GM21515 (cell line): Measurements from ENCODE around the gene AACS.
"Not testable (repeated sequence)": the region's sequence is repeated elsewhere in the genome, so short reads cannot be mapped to it uniquely, and the experiment has no call there.

ENCODE experiments used
- ATAC-seq: cut with Tn5 transposase; IDR thresholded peaks from one replicate; pipeline ENCODE4 v1.9.1; 2021; ENCODE audit not compliant: unreplicated experiment

The AACS gene

GRCh38 chr12:125056306-125056705 is 8.9 kb upstream of the AACS start:
- ATAC-seq = no peak

GRCh38 chr12:125057708-125058107 is 7.5 kb upstream of the AACS start:
- no peak for ATAC-seq

GRCh38 chr12:125061229-125061628 is 4.0 kb upstream of the AACS start:
- ATAC-seq = no peak

DNA sequence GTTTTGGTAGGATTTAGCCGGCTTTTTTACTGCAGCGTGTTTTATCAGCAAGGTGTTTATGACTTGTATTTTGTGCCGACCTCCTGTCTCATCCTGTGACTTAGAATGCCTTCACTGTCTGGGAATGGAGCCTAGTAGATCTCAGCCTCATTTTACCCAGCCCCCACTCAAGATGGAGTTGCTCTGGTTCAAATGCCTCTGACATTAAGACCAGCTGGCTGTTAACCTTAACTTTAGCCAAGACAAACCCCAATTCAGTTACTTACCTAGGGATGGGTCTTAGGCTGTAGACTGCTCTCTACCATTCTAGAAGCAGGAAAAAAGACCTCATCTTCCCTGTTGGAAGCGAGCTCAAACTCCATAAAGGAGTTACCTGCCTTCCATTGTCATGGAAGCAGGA is 1.7 kb upstream of the AACS start:
- not testable (repeated sequence) for ATAC-seq

- ATAC-seq = no peak
Measured at GRCh38 chr12:125064492-125064891, 743 bp upstream of the AACS start.

- no peak for ATAC-seq
Measured at GRCh38 chr12:125065919-125066570, 810 bp downstream of the AACS start.

- no peak for ATAC-seq
Measured at GRCh38 chr12:125068391-125068790, 3.2 kb downstream of the AACS start.

GRCh38 chr12:125069616-125070015 is 4.4 kb downstream of the AACS start:
- ATAC-seq = no peak

DNA sequence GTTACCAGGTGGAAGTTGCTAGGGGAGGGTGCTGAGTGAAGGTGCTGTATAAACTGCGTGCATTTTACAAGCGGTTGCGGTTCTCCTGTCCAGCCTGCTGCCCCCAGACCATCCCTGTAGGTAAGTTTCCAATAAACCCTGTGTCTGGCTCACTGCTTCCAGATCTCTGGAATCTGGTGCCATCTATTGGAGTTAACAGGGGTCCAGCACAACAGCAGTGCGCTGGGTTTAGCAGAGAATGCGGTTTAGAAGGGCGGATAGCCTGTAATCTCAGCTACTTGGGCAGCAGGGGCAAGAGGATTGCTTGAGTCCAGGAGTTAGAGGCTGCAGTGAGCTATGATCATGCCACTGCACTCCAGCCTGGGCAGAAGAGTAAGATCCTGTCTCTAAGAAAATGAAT is 4.9 kb downstream of the AACS start:
- no peak for ATAC-seq

GRCh38 chr12:125070661-125071390 is 5.6 kb downstream of the AACS start:
- ATAC-seq = no peak

DNA sequence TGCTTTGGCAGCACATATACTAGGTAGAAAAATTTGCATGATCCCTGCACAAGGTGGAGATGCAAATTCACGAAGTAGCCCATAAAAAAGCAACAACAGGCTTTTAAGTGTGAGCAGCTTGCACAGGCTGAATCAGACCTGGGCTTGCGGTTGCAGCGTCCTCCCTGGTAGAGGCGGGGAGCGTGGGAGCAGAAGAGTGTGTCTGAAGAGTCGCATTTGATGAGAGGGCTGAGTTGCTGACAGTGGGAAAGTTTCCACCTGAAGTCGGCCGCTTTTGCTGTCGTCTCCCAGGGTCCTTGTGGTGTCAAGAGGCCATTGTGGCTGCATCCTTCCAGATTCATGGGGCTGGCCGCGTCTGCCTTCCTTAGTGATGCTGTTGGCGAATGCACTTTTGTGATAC is 6.2 kb downstream of the AACS start:
- no peak for ATAC-seq

- no peak for ATAC-seq
Measured at GRCh38 chr12:125072496-125072895, 7.3 kb downstream of the AACS start.

DNA sequence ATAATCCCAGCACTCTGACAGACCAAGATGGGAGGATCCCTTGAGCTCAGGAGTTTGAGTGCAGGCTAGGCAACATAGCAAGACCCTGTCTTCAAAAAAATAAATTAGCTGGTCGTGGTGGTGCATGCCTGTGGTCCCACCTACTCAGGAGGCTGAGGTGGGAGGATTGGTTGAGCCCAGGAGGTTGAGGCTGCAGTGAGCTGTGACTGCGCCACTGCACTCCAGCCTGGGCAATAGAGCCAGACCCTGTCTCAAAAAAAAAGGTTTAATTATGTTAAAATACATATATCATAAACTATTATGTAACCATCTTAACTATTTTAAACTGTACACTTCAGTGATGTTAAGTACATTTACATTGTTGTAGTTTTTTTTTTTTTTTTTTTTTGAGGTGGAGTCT is 9.1 kb downstream of the AACS start:
- not testable (repeated sequence) for ATAC-seq

- ATAC-seq = no peak
Measured at GRCh38 chr12:125076103-125076502, 10.9 kb downstream of the AACS start.

DNA sequence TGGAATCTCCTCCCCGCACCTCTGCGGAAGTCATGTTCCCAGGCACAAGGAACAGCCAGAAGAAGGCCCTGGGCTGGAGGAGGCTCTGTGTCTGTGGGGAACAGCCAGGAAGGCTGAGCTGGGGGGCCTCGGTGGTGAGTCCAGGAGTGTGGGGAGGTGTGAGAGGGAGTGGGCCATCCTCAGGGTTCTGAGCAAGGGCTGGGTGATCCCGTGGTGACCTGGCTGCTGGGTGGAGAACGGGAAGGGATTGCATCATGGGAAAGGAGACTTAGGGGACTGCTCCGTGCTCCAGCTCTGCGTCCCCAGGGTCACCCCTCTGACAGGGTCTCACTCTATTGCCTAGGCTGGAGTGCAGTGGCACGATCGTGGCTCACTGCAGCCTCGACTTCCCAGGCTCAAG is 13.8 kb downstream of the AACS start:
- ATAC-seq = no peak

GRCh38 chr12:125079648-125080645 is 14.7 kb downstream of the AACS start:
- ATAC-seq = no peak

DNA sequence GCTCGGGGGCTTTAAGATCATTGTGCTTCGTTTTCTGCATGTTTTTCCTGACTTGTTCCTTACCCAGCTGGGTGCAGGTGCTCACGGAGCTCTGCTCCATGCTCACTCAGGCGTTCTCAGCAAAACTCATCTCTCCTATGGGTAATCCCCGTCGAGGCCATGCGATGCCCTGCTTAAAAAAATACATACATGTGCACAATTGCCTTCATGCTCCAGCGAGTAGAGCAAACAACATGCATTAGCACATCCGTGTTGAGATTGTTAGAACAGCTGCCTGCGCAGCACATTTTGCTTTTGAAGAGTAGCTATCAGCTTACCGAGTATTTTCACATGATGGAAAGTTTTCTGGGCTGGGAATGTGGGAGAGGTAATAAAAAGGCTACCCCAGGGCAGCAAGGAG is 16.2 kb downstream of the AACS start:
- ATAC-seq = no peak

DNA sequence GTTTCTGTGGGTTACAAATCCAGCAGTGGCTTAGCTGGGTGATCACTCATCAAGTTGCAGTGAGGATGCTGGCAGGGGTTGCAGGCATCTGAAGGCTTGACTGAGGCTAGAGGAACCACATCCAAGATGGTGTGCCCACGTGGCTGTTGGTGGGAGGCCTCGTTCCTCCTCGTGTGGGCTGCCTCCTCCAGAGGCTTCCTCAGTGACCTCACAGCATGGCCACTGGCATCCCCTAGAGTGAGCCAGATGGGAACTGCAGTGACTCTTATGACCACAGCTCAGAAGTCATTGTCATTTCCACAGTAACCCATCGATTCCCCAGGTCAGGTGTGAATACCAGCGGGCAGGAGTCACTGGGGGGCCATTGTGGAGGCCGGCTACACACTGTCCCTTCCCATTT is 17.8 kb downstream of the AACS start:
- no peak for ATAC-seq

DNA sequence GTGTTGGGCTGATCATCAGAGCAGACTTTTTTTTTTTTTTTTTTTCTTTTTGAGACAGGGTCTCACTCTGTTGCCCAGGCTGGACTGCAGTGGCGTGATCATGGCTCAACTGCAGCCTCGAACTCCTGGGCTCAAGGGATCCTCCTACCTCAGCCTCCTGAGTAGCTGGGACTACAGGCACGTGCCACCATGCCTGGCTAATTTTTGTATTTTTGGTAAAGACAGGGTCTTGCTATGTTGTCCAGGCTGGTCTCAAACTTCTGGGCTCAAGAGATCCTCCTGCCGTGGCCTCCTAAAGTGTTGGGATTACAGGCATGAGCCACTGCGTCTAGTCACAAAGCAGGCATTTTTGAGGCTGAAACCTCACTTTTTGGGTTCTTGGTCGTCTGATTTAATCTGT is 23.0 kb downstream of the AACS start:
- ATAC-seq = not testable (repeated sequence)

GRCh38 chr12:125089083-125089482 is 23.8 kb downstream of the AACS start:
- ATAC-seq = no peak

DNA sequence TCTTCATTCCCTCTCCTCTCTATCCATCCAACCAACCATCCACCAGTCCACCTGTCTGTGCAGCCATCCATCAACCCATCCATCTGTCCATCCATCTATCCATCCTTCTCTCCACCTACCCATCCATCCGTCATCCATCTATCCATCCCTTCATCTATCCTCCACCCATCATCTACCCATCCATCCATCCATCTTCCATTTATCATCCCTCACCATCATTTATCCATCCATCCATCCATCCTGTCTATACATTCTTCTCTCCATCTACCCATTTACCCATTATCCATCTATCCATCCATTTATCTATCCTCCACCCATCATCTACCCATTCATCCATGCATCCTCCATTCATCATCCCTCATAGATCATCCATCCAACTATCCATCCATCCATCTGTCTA is 24.4 kb downstream of the AACS start:
- ATAC-seq = no peak

DNA sequence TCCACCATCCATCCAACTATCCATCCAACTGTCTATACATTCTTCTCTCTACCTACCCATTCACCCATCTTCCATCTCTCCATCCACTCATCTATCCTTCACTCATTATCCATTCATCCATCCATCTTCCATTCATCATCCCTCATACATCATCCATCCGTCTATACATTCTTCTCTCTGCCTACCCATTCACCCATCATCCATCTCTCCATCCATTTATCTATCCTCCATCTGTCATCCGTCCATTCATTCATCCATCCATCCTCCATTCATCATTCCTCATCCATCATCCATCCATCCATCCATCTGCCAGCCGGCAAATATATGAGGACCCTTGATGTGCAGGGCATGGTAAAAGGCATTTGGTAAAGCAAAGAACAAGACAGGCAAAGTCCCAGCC is 25.2 kb downstream of the AACS start:
- no peak for ATAC-seq
